NCI-H510A treated with DMSO at 0.1 percent for 48 hours (cell line): ENCODE results near the gene MGAT5.

Experiments
- DNase-seq: peaks from one replicate; lab custom pipeline; 2025; lab: John Stamatoyannopoulos, UW

MGAT5 gene

DNA sequence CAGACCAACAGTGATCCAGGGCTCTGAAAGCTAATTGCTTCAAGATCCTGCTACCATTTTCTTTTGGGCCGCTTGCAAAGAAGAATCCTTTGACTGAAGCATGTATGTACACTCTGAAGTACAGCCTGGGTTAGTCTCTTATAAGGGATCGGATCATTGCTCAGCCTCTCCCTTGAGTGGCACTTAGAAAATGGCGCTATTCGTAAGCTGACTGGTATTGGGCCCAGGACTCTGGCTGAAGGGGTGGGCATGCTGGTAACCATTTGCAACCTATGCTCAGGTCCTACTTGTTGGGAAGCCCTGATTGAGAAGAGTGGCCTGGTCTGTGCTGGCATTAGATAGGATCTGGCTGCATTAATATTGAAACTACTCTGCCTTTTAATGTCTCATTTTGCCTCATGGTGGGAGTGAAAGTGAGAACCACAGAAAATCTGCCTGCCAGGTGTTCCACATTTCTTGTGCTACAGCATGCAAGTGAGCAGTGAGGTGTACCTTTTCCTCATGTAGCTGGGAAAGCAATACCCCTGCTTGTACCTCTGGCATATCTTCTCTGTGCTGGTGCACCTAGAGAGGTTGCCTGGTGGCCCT is 661 bp upstream of the MGAT5 start:
- no peak for DNase-seq

DNA sequence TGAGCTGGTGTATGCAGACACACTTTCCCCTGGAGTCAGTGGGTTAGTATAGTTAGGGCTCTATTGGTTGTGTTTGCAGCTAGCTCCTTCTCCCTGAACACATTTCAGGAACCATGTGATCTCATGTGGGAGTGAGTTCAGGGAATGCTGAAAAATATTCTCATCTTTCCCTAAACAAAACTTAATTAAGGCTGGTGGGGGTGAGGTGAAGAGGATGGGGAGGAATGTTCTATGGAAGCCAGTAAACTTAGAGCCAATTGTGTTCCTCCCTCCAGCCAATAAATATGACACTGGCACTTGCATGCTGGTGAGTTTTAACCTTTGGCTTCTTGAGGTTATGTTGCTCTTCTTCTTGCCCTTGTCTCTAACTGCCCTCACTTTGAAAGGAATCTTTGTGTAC is 952 bp downstream of the MGAT5 start:
- no peak for DNase-seq

- no peak for DNase-seq
Measured at GRCh38 chr2:134256956-134257355, 3.1 kb downstream of the MGAT5 start.

- no peak for DNase-seq
Measured at GRCh38 chr2:134257509-134257908, 3.6 kb downstream of the MGAT5 start.

GRCh38 chr2:134257965-134258683 is 4.3 kb downstream of the MGAT5 start:
- DNase-seq: no peak

GRCh38 chr2:134258684-134259388 is 5.0 kb downstream of the MGAT5 start:
- DNase-seq: no peak

- DNase-seq: no peak
Measured at GRCh38 chr2:134259571-134259970, 5.7 kb downstream of the MGAT5 start.

GRCh38 chr2:134259994-134260393 is 6.1 kb downstream of the MGAT5 start:
- no peak for DNase-seq

GRCh38 chr2:134260713-134261112 is 6.8 kb downstream of the MGAT5 start:
- DNase-seq: no peak

GRCh38 chr2:134261398-134262131 is 7.7 kb downstream of the MGAT5 start:
- peak; percentile 16 for DNase-seq

DNA sequence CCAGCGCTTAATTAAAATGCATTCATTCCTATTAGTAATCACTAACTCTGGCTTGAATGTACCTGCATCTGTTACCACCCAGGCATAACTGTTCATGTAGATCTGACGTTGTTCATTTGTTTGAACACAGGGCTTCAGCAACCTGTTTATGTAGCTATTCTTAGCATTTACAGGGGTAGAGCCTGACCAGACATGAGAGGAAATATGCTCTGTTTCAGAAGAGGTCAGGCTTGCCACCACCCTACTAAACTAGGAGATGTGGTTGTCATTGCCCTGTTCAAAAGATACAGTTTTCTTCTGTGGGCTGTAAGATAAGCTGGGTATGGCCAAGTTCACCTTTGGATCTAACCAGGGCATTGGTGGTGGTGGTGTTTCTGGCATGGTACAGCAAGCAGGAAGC is 8.8 kb downstream of the MGAT5 start:
- no peak for DNase-seq

- no peak for DNase-seq
Measured at GRCh38 chr2:134268265-134268664, 14.4 kb downstream of the MGAT5 start.

DNA sequence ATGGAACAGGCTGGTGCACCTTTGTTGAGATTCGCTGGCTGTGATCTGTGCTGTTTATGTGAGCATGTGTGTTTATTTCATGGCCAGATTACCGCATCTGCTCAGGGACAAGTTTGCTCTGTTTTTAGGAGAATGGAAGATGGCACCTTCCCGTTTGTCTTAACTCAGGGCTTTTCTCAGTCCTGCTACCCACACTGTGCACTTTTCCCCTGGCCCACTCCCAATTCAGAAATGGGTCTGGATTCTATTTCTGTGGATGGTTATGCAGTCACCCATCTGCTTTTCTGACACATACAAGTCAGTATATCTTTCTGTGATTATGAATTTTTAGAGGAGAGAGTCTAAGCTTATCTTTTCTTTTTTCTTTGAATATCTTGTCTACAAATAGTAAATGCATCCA is 15.4 kb downstream of the MGAT5 start:
- no peak for DNase-seq

DNA sequence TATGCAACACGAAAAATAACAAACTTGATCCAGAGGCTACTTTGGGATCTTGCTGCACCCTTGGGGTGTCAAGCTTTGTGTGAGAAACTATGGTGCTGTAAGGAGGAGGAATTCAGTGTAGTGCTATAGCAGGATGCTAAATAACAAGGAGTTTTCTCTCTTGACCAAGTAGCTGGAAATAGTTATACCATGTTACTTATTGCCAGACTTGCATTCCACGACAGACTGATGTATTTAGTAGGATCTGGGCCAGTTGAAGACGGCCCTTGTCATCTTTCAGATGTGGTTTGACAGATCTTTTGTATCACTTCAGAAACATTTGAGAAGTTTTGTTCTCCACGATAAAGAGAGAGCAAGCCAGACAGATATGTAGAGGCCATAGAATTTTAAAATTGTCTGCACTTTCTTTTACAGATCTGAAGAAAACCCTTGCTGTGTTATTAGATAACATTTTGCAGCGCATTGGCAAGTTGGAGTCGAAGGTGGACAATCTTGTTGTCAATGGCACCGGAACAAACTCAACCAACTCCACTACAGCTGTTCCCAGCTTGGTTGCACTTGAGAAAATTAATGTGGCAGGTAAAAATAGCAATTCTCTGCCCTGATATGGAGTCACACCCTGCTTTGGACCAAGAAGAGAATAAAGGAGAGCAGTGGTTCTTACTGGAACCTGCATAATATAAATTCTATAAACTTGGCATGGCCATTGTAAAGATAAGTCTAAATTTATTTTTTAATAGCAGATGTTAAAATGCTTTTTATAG is 16.3 kb downstream of the MGAT5 start:
- no peak for DNase-seq

DNA sequence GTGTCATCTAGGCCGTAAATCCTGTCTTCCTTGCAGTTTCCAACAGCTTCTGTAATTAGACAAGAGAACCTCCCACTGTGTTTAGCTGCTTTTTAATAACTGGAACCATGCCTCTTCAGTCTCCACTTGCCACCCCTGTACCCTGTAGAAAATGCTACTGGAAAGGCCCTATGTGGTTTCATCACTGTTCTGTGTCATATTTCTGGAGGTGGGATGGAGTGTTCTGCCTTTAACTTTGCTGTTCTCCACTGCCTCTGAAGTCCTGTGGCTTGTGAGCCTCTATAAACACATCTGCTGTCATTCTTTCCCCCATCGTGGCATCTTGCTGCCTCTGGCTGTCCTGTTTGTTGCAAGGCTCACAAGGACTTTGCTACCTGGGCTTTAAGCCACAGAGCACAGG is 17.9 kb downstream of the MGAT5 start:
- no peak for DNase-seq

DNA sequence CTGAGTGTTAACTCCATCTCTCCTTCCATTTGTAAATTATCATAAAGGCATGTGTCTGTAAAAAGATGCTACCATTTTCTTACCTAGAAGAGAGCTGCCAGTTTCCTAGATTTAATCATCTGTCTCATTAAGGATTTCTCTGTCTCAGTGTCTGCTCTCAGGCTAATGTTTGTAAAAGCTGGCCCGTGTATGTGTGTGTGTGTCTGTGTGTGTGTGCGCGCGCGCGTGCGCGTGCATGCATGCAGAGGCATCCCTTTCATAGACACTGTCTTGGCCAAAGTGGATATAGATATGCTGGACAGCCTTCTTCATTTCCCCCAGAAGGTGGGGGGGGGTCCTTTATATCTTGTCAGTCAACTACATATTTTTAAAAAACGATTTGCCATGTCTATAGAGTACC is 18.9 kb downstream of the MGAT5 start:
- no peak for DNase-seq

GRCh38 chr2:134273256-134273983 is 19.5 kb downstream of the MGAT5 start:
- DNase-seq: no peak

- no peak for DNase-seq
Measured at GRCh38 chr2:134274121-134274520, 20.2 kb downstream of the MGAT5 start.

- DNase-seq: no peak
Measured at GRCh38 chr2:134275058-134275862, 21.4 kb downstream of the MGAT5 start.

GRCh38 chr2:134276381-134277172 is 22.7 kb downstream of the MGAT5 start:
- DNase-seq: no peak
